Neural cell (in vitro differentiated cells): ENCODE results near the gene CD164L2.

ENCODE experiments used
- EZH2 ChIP-seq: fragments of 200-600, 300-800 bp; shearing (Covaris generic), sonication (generic); IDR thresholded peaks from 2 replicates; pipeline ENCODE4 v1.6.1; 2014; ENCODE audit warnings: antibody characterized with exemption, low read length, borderline replicate concordance, mild to moderate bottlenecking; ENCODE audit not compliant: insufficient read depth, poor library complexity, severe bottlenecking
- RAD21 ChIP-seq: fragments of 450-650 bp; conservative IDR thresholded peaks from 2 replicates; pipeline ENCODE4 v1.6.1; 2014; ENCODE audit warnings: antibody characterized with exemption, mild to moderate bottlenecking, moderate library complexity
- TAF1 ChIP-seq: IDR thresholded peaks from 2 replicates; pipeline ENCODE4 v1.6.1; 2012; ENCODE audit warnings: low read depth
- TF ChIP-seq, protein P1 (sequence below): fragments of 450-650 bp; IDR thresholded peaks from 2 replicates; pipeline ENCODE4 v1.5.1; 2014; ENCODE audit warnings: antibody characterized with exemption, mild to moderate bottlenecking, moderate library complexity; ENCODE audit not compliant: poor library complexity, severe bottlenecking

DNA sequence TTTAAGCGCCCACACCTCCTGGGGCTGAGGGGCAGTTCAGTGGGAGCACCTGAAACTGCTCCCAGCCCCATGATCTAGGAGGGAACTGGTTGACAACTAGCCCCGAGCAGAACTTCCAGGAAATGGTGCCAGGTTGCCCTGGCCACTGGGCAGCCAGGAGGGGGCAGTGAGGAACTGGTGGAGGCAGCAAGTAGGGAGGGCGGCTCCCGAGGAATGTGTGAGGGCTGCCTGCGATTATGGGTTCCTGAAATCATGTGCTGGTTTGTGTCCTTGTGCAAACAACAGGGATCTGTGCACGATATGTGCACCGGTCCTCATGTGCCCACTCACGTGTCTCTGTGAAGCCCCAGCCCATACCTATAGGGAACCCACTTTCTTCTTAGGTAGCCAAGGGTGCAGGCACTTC, 19.2 kb upstream of the CD164L2 start:
- TF ChIP-seq TAF1 (no peak), RAD21 (no peak), EZH2 (no peak)
- TF ChIP-seq, protein P1, sequence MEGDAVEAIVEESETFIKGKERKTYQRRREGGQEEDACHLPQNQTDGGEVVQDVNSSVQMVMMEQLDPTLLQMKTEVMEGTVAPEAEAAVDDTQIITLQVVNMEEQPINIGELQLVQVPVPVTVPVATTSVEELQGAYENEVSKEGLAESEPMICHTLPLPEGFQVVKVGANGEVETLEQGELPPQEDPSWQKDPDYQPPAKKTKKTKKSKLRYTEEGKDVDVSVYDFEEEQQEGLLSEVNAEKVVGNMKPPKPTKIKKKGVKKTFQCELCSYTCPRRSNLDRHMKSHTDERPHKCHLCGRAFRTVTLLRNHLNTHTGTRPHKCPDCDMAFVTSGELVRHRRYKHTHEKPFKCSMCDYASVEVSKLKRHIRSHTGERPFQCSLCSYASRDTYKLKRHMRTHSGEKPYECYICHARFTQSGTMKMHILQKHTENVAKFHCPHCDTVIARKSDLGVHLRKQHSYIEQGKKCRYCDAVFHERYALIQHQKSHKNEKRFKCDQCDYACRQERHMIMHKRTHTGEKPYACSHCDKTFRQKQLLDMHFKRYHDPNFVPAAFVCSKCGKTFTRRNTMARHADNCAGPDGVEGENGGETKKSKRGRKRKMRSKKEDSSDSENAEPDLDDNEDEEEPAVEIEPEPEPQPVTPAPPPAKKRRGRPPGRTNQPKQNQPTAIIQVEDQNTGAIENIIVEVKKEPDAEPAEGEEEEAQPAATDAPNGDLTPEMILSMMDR, result no peak
